Small intestine (tissue), 7 donors: ENCODE data around the gene CPED1. TPM values are rescaled to one million over a fixed set of nuclear protein-coding genes. Genes with fewer than 3 reads are reported as not detected.

Experiments
- DNase-seq, 2 donors: peaks; one replicate each; pipeline versions ENCODE4 v3.0.0 to v3.0.0-alpha.2; 2013
- FAIRE-seq: peaks from 2 replicates; lab custom pipeline; 2012; peaks lifted over from hg19 to GRCh38; lab: Jason Lieb, UNC
- H3K27ac ChIP-seq, 3 donors: one replicate each; pipeline ENCODE4 v1.5.1; 2013; ENCODE audit warnings: low read length in 2 of 3, mild to moderate bottlenecking in 2 of 3, control low read depth in 1 of 3, inconsistent platforms in 1 of 3, low read depth in 1 of 3, moderate library complexity in 1 of 3
- H3K27me3 ChIP-seq, 3 donors: one replicate each; pipeline ENCODE4 v1.6.1; 2013; ENCODE audit warnings: low read length in 3 of 3, inconsistent platforms in 1 of 3; ENCODE audit not compliant: control insufficient read depth in 3 of 3, insufficient read depth in 3 of 3
- H3K36me3 ChIP-seq, 3 donors: one replicate each; pipeline ENCODE4 v1.6.1; 2013; ENCODE audit warnings: low read length in 3 of 3, inconsistent platforms in 1 of 3, low read depth in 1 of 3, mild to moderate bottlenecking in 1 of 3, moderate library complexity in 1 of 3; ENCODE audit not compliant: control insufficient read depth in 3 of 3, insufficient read depth in 2 of 3
- H3K4me1 ChIP-seq, 3 donors: one replicate each; pipeline ENCODE4 v1.6.1; 2013; ENCODE audit warnings: low read length in 2 of 3, inconsistent platforms in 1 of 3, low read depth in 1 of 3, mild to moderate bottlenecking in 1 of 3, moderate library complexity in 1 of 3; ENCODE audit not compliant: control insufficient read depth in 3 of 3, insufficient read depth in 2 of 3
- H3K4me3 ChIP-seq, 3 donors: one replicate each; pipeline ENCODE4 v1.5.1; 2013; ENCODE audit warnings: low read length in 3 of 3, control low read depth in 1 of 3, inconsistent platforms in 1 of 3, low read depth in 1 of 3, mild to moderate bottlenecking in 1 of 3, moderate library complexity in 1 of 3
- H3K9me3 ChIP-seq, 2 donors: one replicate each; pipeline ENCODE4 v1.6.1; 2013; ENCODE audit warnings: low read depth in 1 of 2, low read length in 1 of 2; ENCODE audit not compliant: control insufficient read depth in 2 of 2, insufficient read depth in 1 of 2
- WGBS, 3 donors: extraction: QIAGEN DNeasy Blood & Tissue Kit; methylation state at CpG; one replicate each; pipeline ENCODE4 v1.1.7; 2013; 5-methylcytosine and 5-hydroxymethylcytosine counted together
- polyA plus RNA-seq, 4 donors: library from polyadenylated mRNA; stranded (reverse) in 3 of 4; unstranded in 1 of 4; fragments of 200-250 nt in 3 of 4; fragments of 120-200 nt in 1 of 4; gene quantifications; one replicate each; pipeline versions ENCODE4 v1.2.1 to v1.2.3, GENCODE V29; 2013
- donor health status: healthy with polysubstance abuse.
- donor health status: control.
- donor health status: control.
- donor health status: Bipolar disorder and iron deficiency.
- donor health status: healthy.

Gene CPED1
- polyA plus RNA-seq, 4 donors: 0.22 to 8.7 (median 1.9) TPM

GRCh38 chr7:121328508-121329190 lies 340.1 kb downstream of the CPED1 start, which contains the start of gene WNT16:
TSS of gene WNT16 (plus strand) at chr7:121329000. CDS start at chr7:121329293, 293 bp downstream.
- Histone ChIP-seq H3K4me3 (peak within 1 kb of the TSS in 2 of 3 donors; percentile 18 to 36), H3K9me3 (peaks cover 0 to 3% of the 10 kb centered on the region in 2 donors), H3K27ac (no peak within 1 kb of the TSS), H3K4me1 (peaks cover 4 to 12% (median 8%) of the 10 kb centered on the region in 3 donors), H3K36me3 (no peaks in the 10 kb centered on the region), H3K27me3 (peaks cover 4 to 50% (median 25%) of the 10 kb centered on the region in 3 donors)
- no peak for DNase-seq
- no peak for FAIRE-seq
- WGBS, 3 donors: 19 to 22% (median 20%) methylated on average over 27 of the region's 27 CpGs

- H3K27me3 ChIP-seq: peaks cover 4 to 51% (median 25%) of the 10 kb centered on the region in 3 donors
- peak; percentile 20 to 33 for DNase-seq
Observed at GRCh38 chr7:121329191-121330052, 340.9 kb downstream of the CPED1 start.

DNA sequence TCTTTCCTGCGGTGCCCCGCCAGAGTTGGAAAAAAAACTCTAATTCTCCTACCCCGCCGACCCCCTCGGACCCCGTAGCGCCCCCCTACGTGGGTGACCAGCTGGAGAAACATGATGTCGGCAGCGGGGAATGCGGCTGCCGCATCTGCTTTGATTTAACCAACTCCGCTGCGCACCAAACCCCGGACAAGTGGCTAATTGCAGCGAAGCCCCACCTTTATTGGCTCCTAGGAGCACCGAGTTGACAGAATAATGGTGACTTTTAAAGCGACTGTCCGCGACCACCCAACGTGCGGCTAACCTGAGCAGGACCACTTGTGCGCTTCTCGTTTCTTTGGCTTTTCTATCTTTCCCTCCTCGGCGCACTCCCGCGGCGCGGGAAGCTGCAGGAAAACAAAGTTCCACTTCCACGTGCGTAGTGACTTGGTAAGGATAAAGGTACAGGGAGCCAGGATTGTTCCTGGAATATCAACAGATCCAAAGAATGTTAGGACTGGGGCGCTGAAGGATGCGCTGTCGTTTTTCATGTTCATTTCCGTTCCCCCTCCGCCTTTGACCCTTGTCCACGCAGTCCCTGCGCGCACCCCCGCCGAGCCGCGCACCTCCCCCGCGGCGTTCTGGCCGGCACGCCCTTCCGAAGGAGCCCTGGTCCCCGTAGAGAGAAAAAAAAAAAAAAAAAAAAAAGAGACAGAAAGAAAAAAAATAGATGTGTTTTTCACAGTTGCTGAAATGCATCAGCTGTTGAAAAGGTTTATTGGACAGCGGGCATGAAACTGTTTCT lies 341.7 kb downstream of the CPED1 start:
- 1 to 3% (median 2%) methylated on average over 52 of the region's 52 CpGs for WGBS, 3 donors
- peak overlapping the region; percentile 18 to 36 (median 25) for H3K4me3 ChIP-seq
- DNase-seq: peak; percentile 15 to 31
- no peak overlapping the region for H3K27ac ChIP-seq
- peaks cover 0 to 3% of the 10 kb centered on the region in 2 donors for H3K9me3 ChIP-seq
- FAIRE-seq: no peak
- H3K36me3 ChIP-seq: no peaks in the 10 kb centered on the region
- H3K27me3 ChIP-seq: peaks cover 4 to 52% (median 25%) of the 10 kb centered on the region in 3 donors
- peaks cover 4 to 12% (median 8%) of the 10 kb centered on the region in 3 donors for H3K4me1 ChIP-seq

More at GRCh38 chr7:121329191-121330052, 340.9 kb downstream of the CPED1 start:
- Histone ChIP-seq H3K9me3 (peaks cover 0 to 3% of the 10 kb centered on the region in 2 donors), H3K27ac (no peak overlapping the region), H3K36me3 (no peaks in the 10 kb centered on the region), H3K4me1 (peaks cover 4 to 12% (median 8%) of the 10 kb centered on the region in 3 donors), H3K4me3 (peak overlapping the region; percentile 18 to 36 (median 25))
- 4 to 10% (median 8%) methylated on average over 47 of the region's 47 CpGs for WGBS, 3 donors
- no peak for FAIRE-seq

DNA sequence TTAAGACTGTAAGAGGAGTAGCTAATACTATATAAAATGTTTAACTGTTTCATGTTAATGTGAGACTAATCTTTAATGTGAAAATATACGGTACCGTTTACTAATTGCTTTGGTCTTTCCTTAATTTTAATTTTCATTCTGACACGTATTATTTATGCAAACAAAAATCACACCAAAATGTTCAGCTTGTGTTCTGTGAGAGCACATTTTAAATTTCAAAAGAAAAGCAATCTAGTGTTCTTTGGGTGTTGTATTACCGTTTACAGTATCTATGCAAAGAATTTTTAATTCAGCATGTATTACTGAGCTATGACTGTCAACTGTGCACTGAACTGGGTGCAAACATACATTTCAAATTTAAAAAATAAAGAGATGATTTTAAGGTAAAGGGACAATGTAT lies 342.5 kb downstream of the CPED1 start:
- Histone ChIP-seq H3K27me3 (peaks cover 4 to 52% (median 25%) of the 10 kb centered on the region in 3 donors), H3K4me1 (peaks cover 4 to 12% (median 8%) of the 10 kb centered on the region in 3 donors), H3K4me3 (no peak overlapping the region), H3K27ac (no peak overlapping the region), H3K36me3 (no peaks in the 10 kb centered on the region), H3K9me3 (peaks cover 0 to 3% of the 10 kb centered on the region in 2 donors)
- DNase-seq: no peak
- no peak for FAIRE-seq
- WGBS, 3 donors: 57 to 67% (median 67%) methylated on average over 4 of the region's 4 CpGs

- Histone ChIP-seq H3K9me3 (peaks cover 0 to 3% of the 10 kb centered on the region in 2 donors), H3K27ac (no peak overlapping the region), H3K27me3 (peaks cover 4 to 52% (median 25%) of the 10 kb centered on the region in 3 donors), H3K4me1 (peaks cover 4 to 12% (median 8%) of the 10 kb centered on the region in 3 donors), H3K36me3 (no peaks in the 10 kb centered on the region), H3K4me3 (no peak overlapping the region)
- 58 to 75% (median 67%) methylated on average over 5 of the region's 5 CpGs for WGBS, 3 donors
- FAIRE-seq (no peak), DNase-seq (no peak)
Observed at GRCh38 chr7:121331574-121331973, 343.1 kb downstream of the CPED1 start.

- FAIRE-seq: no peak
- Histone ChIP-seq H3K4me1 (peaks cover 4 to 12% (median 8%) of the 10 kb centered on the region in 3 donors), H3K27me3 (peaks cover 4 to 29% (median 13%) of the 10 kb centered on the region in 3 donors), H3K27ac (no peak overlapping the region), H3K4me3 (no peak overlapping the region), H3K36me3 (no peaks in the 10 kb centered on the region), H3K9me3 (peaks cover 0 to 3% of the 10 kb centered on the region in 2 donors)
- WGBS, 3 donors: 96 to 100% (median 97%) methylated on average over 4 of the region's 4 CpGs
- DNase-seq: no peak
Observed at GRCh38 chr7:121334376-121334775, 345.9 kb downstream of the CPED1 start.

DNA sequence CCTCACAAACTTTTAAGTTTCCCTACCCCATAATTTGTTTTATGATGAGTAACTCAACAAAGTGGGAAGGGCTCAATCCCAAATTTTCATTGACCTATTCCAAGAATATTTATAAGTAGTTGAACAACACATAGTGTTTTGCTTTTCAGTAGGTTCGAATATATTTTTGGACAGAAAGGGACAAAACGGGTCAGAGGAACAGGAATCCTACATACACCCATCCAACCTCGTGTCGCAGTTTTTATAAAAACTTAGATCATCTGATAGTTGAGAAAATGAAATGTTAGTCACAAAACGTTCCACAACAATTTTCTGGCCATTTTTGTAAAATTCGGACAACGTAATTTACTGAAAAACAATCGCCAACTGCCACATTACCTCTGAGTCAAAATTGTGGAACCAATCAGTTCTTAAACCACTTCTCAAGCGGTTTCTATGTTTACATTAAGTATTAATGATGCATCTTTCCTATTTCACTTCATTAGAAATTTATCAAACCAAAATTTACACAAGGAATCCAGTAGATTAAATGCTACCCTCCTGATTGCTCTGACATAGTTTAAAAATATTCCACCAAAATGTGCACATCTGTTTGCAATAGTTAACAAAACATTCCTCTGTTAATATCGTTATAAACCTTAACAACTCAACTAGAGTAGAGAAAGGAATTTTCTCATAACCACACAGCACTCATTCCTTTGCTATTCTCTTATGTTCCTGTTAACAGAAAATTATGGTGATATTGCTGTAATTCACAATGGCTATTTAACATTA lies 346.6 kb downstream of the CPED1 start:
- no peak overlapping the region for H3K27ac ChIP-seq
- peaks cover 0 to 5% (median 4%) of the 10 kb centered on the region in 3 donors for H3K4me1 ChIP-seq
- WGBS, 3 donors: 82 to 84% (median 84%) methylated on average over 10 of the region's 10 CpGs
- H3K4me3 ChIP-seq: no peak overlapping the region
- no peak for FAIRE-seq
- peaks cover 0 to 22% (median 7%) of the 10 kb centered on the region in 3 donors for H3K27me3 ChIP-seq
- no peaks in the 10 kb centered on the region for H3K36me3 ChIP-seq
- H3K9me3 ChIP-seq: no peaks in the 10 kb centered on the region
- no peak for DNase-seq
